Suprapubic skin (tissue), 4 donors: ENCODE data around the gene PRKN.

Experiments used
- POLR2A ChIP-seq, 2 donors: fragments of 450-650 bp; IDR thresholded peaks; one replicate each; pipeline ENCODE4 v1.6.1; 2017; ENCODE audit warnings: antibody characterized with exemption in 2 of 2, mild to moderate bottlenecking in 2 of 2, moderate library complexity in 2 of 2
- POLR2AphosphoS5 ChIP-seq, 3 donors: sonication (generic); formaldehyde crosslinking; IDR thresholded peaks; one replicate each; pipeline ENCODE4 v1.6.1; 2017; ENCODE audit warnings: antibody characterized with exemption in 3 of 3

GRCh38 chr6:161482517-161482858 lies 1245.1 kb downstream of the PRKN start:
- TF ChIP-seq POLR2A (IDR thresholded peaks at IDR 0.05) (no peak), POLR2AphosphoS5 (IDR thresholded peaks at IDR 0.05) (no peak)
